ENCODE results near the gene OSBPL6.

The OSBPL6 gene

GRCh38 chr2:178374865-178375264 lies 180.6 kb downstream of the OSBPL6 start:
- TF ChIP-seq ESRRG (CRISPR knock-in tag; IDR thresholded peaks at IDR 0.05) (no peak), TSHZ2 (CRISPR knock-in tag; IDR thresholded peaks at IDR 0.05) (no peak), ZFP30 (CRISPR knock-in tag; IDR thresholded peaks at IDR 0.05) (no peak), CSDC2 (CRISPR knock-in tag; IDR thresholded peaks at IDR 0.05) (no peak), TOX (CRISPR knock-in tag; IDR thresholded peaks at IDR 0.05; ENCODE audit: borderline replicate concordance) (no peak), ZC3H10 (CRISPR knock-in tag; IDR thresholded peaks at IDR 0.05) (no peak), PATZ1 (CRISPR knock-in tag; IDR thresholded peaks at IDR 0.05; ENCODE audit: borderline replicate concordance) (no peak), RARB (CRISPR knock-in tag; IDR thresholded peaks at IDR 0.05) (no peak), GLIS3 (CRISPR knock-in tag; IDR thresholded peaks at IDR 0.05) (no peak), ZFP3 (CRISPR knock-in tag; IDR thresholded peaks at IDR 0.05) (no peak), ZNF565 (CRISPR knock-in tag; conservative IDR thresholded peaks at IDR 0.05; ENCODE audit: low read depth) (no peak), TCF4 (CRISPR knock-in tag; IDR thresholded peaks at IDR 0.05; ENCODE audit: borderline replicate concordance) (no peak), ISL1 (CRISPR knock-in tag; IDR thresholded peaks at IDR 0.05) (no peak), ZNF70 (CRISPR knock-in tag; IDR thresholded peaks at IDR 0.05) (no peak)
- no peak for ATAC-seq

- TF ChIP-seq ZNF8 (CRISPR knock-in tag; IDR thresholded peaks at IDR 0.05) (no peak), GLIS3 (CRISPR knock-in tag; IDR thresholded peaks at IDR 0.05) (no peak), PPARA (CRISPR knock-in tag; IDR thresholded peaks at IDR 0.05; ENCODE audit: borderline replicate concordance) (no peak), ZNF70 (CRISPR knock-in tag; IDR thresholded peaks at IDR 0.05) (no peak)
- no peak for ATAC-seq
These were observed 182.7 kb downstream of the OSBPL6 start for GRCh38 chr2:178377046-178377445.

GRCh38 chr2:178379162-178380004 lies 185.1 kb downstream of the OSBPL6 start:
- no peak for ATAC-seq
- no peak for TF ChIP-seq BACH2 (CRISPR knock-in tag; IDR thresholded peaks at IDR 0.05; ENCODE audit: borderline replicate concordance)
- no peak for TF ChIP-seq ZC3H10 (CRISPR knock-in tag; IDR thresholded peaks at IDR 0.05)
- no peak for TF ChIP-seq CSRNP3 (CRISPR knock-in tag; IDR thresholded peaks at IDR 0.05)
- TF ChIP-seq TSHZ2 (CRISPR knock-in tag; IDR thresholded peaks at IDR 0.05): no peak
- TF ChIP-seq OSR1 (CRISPR knock-in tag; IDR thresholded peaks at IDR 0.05): no peak
- TF ChIP-seq CSDC2 (CRISPR knock-in tag; IDR thresholded peaks at IDR 0.05): no peak
- no peak for TF ChIP-seq ZNF8 (CRISPR knock-in tag; IDR thresholded peaks at IDR 0.05)
- TF ChIP-seq POU6F1 (CRISPR knock-in tag; IDR thresholded peaks at IDR 0.05; ENCODE audit: borderline replicate concordance, low read depth): no peak
- TF ChIP-seq TOX (CRISPR knock-in tag; IDR thresholded peaks at IDR 0.05; ENCODE audit: borderline replicate concordance): no peak
- TF ChIP-seq SNAI2 (CRISPR knock-in tag; IDR thresholded peaks at IDR 0.05): no peak
- no peak for TF ChIP-seq ISL1 (CRISPR knock-in tag; IDR thresholded peaks at IDR 0.05)
- no peak for TF ChIP-seq PATZ1 (CRISPR knock-in tag; IDR thresholded peaks at IDR 0.05; ENCODE audit: borderline replicate concordance)
